Measurements from ENCODE around the gene CDC14A. TPM values are rescaled to one million over a fixed set of nuclear protein-coding genes. Genes with fewer than 3 reads are reported as not detected.
"Not testable (repeated sequence)": the region's sequence is repeated elsewhere in the genome, so short reads cannot be mapped to it uniquely, and the experiment has no call there.

Gene CDC14A
- total RNA-seq, 1 donor from 2014 or later, result 16.8 TPM

GRCh38 chr1:100358210-100358609 is 5.9 kb downstream of the CDC14A start:
- no peak for ATAC-seq
- DNase-seq (ENCODE audit: low spot score), result no peak
- intact Hi-C loops (cut with DNase I), result no loop called here

GRCh38 chr1:100359139-100359538 is 6.8 kb downstream of the CDC14A start:
- DNase-seq (ENCODE audit: low spot score) (no peak), ATAC-seq (no peak)
- intact Hi-C loops (cut with DNase I), result no loop called here

- intact Hi-C loops (cut with DNase I), result no loop called here
- DNase-seq (ENCODE audit: low spot score) (peak; percentile 75), ATAC-seq (peak; percentile 91)
Measured at GRCh38 chr1:100360790-100361510, 8.6 kb downstream of the CDC14A start.

- intact Hi-C loops (cut with DNase I), result no loop called here
- no peak for ATAC-seq
- DNase-seq (ENCODE audit: low spot score), result no peak
Measured at GRCh38 chr1:100361511-100362089, 9.3 kb downstream of the CDC14A start.

DNA sequence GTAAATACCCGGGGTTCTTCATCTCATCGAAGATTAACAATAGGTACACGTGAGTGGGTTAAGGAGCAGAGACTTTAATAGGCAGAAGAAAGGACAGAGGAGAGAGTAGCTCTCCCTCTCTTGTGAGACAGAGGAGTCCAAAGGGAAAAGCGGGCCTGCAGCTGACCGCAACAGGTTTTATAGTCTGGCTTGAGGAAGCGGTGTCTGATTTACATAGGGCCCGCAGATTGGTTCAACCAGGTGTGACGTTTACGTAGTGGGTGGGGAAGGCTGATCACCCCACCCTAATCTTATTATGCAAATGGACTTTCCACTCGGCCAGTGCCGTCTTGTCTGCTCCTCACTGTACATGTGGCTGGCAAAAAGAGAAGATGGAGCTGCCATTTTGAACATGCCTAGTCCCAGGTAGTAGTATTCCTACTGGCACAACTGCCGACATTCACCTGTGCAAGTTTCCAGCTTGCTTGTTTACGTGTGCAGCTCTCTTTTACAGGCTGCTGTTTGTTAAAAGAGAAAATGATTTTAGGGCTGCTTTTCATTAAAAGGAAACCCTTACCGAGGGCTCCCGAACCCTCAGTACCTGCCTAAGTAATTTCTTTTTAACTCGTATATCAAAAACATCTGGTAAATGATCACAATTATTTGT is 10.6 kb downstream of the CDC14A start:
- ATAC-seq, result no peak
- no peak for DNase-seq (ENCODE audit: low spot score)
- intact Hi-C loops (cut with DNase I), result no loop called here

DNA sequence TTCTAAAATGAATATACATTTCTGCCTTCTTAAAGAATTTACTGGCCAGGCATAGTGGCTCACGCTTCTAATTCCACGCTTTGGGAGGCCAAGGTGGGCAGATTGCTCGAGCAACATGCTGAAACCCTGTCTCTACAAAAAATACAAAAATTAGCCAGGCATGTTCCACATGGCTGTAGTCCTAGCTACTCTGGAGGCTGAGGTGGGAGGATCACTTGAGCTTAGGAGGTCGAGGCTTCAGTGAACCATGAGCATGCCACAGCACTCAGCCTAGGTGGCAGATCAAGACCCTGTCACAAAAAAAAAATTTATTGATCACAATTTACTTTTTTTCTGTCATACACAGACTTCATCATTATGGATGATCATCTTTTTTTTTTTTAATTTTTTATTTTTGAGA is 11.5 kb downstream of the CDC14A start:
- no peak for ATAC-seq
- no peak for DNase-seq (ENCODE audit: low spot score)
- intact Hi-C loops (cut with DNase I), result no loop called here

- DNase-seq (ENCODE audit: low spot score) (no peak), ATAC-seq (no peak)
- intact Hi-C loops (cut with DNase I), result no loop called here
Measured at GRCh38 chr1:100364697-100365096, 12.4 kb downstream of the CDC14A start.

DNA sequence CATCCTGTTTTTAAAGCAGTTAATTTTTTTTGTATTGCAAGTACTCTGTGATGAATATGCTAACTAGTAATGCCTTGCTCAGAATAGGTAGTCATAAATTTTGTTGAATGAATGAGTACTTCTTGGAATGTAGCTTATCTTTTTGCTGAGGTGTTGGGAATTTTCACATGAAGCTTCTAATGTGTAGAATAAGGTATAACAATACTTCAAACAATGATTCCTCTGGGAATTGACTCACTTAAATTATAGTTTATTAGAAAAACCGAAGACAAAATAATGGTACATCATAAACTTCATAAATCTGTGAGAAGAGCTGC is 13.9 kb downstream of the CDC14A start:
- DNase-seq (ENCODE audit: low spot score), result no peak
- intact Hi-C loops (cut with DNase I), result no loop called here
- ATAC-seq, result no peak

DNA sequence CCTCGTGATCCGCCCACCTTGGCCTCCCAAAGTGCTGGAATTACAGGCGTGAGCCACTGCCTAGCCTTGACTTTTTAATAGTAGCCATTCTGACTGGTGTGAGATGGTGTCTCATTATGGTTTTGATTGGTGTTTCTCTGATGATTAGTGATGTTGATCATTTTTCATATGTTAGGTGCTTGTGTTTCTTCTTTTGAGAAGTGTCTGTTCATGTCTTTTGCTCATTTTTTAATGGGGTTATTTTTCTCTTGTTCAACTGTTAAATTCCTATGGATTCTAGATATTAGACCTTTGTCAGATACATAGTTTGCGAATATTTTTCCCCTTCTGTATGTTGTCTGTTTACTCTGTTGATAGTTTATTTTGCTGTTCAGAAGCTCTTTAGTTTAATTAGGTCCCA is 17.0 kb downstream of the CDC14A start:
- intact Hi-C loops (cut with DNase I); ATAC-seq; DNase-seq (ENCODE audit: low spot score): not testable (repeated sequence)

GRCh38 chr1:100373953-100374352 is 21.6 kb downstream of the CDC14A start:
- intact Hi-C loops (cut with DNase I); ATAC-seq; DNase-seq (ENCODE audit: low spot score): not testable (repeated sequence)

GRCh38 chr1:100376890-100377289 is 24.6 kb downstream of the CDC14A start:
- DNase-seq (ENCODE audit: low spot score); ATAC-seq; intact Hi-C loops (cut with DNase I): not testable (repeated sequence)

- ATAC-seq (no peak), DNase-seq (ENCODE audit: low spot score) (no peak)
- intact Hi-C loops (cut with DNase I), result no loop called here
Measured at GRCh38 chr1:100377590-100378361, 25.5 kb downstream of the CDC14A start.

DNA sequence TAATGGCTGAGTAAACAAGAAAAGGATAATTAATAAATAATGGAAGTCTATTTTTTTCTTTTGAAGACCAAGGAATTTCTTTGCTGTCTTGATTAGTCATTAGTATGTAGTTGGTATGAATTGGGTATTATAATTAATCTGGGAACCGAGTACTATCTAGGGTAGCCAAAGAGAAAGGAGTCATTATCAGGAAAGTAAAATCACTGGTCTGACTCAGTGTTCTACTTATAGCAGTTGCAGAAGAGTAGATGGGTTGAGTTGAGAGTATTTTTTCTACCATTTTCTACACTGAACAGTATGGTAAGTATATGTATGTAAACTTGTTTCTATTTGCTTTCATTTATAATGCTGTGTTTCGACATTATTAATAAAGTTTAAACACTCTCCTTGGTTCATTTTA is 26.6 kb downstream of the CDC14A start:
- intact Hi-C loops (cut with DNase I), result no loop called here
- DNase-seq (ENCODE audit: low spot score) (no peak), ATAC-seq (no peak)

GRCh38 chr1:100380635-100381034 is 28.3 kb downstream of the CDC14A start:
- DNase-seq (ENCODE audit: low spot score), result no peak
- intact Hi-C loops (cut with DNase I), result no loop called here
- no peak for ATAC-seq

GRCh38 chr1:100382657-100383056 is 30.4 kb downstream of the CDC14A start:
- intact Hi-C loops (cut with DNase I), result no loop called here
- no peak for DNase-seq (ENCODE audit: low spot score)
- ATAC-seq, result no peak

- ATAC-seq, result no peak
- DNase-seq (ENCODE audit: low spot score), result no peak
- intact Hi-C loops (cut with DNase I), result no loop called here
Measured at GRCh38 chr1:100383743-100384405, 31.6 kb downstream of the CDC14A start.

DNA sequence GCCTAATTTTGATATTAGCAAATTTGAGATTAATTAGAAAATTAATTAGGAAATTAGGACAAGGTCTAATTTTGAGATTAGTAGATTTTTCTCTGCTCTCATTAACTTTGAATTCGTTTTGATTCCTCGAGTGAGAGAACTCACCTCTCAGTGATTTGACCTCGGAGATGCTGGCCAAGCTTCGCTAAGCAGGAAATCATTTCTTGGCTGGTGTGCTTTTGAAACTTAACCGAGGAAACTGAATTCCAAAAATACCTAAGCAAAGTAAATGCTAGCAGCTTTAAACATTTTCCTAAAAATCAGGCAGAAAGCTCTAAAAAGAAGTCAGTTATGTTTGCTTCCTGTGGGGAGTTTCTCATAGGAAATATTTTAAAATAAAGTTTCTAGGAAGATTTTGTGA is 34.9 kb downstream of the CDC14A start:
- DNase-seq (ENCODE audit: low spot score) (no peak), ATAC-seq (no peak)
- intact Hi-C loops (cut with DNase I), result no loop called here

DNA sequence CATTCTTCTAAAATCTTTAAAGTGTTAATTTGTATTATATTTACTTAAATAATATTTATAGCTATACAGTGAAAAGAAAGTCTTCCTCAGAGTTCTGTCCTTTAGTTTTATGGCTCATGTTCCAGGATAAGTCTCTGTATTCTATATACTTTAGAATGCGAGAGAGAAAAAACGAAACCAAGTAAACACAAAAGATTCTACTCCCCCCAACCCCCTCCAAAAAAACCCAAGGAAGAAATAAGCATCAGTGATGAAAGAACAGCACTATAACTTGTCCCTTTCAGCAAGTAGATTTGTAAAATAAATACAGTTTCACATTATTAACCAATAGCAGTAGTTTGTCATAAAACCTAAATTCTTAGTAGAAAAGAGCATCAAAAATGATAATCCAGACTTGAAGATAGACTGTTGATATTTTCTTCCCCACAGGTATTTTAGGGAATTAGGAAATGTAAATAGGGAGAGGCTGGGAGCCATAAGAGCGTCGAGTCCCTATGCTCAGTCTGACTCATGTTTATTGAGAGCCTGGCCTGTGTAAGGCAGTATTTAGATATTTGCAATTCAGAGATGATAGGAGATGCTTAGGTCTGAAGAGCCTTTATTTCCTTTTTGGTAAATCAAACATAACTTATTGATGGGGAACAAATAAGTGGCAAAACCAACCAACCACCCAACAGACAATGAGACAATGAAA is 35.5 kb downstream of the CDC14A start:
- intact Hi-C loops (cut with DNase I), result no loop called here
- no peak for ATAC-seq

GRCh38 chr1:100390531-100390930 is 38.2 kb downstream of the CDC14A start:
- ATAC-seq (no peak), DNase-seq (ENCODE audit: low spot score) (no peak)
- intact Hi-C loops (cut with DNase I), result no loop called here

More for the DNA sequence above, 35.5 kb downstream of the CDC14A start:
- DNase-seq (ENCODE audit: low spot score), result no peak
